ENCODE measurements around the gene LYPD6. TPM values are rescaled to one million over a fixed set of nuclear protein-coding genes. Genes with fewer than 3 reads are reported as not detected.
A peak's percentile ranks its signal among the peaks of the same experiment; 100 is the strongest.
"Not testable (repeated sequence)": the region's sequence is repeated elsewhere in the genome, so short reads cannot be mapped to it uniquely, and the experiment has no call there.

The LYPD6 gene
- total and polyA plus RNA-seq, 11 donors: 0.04 to 0.72 (median 0.12) TPM; not detected in 1

DNA sequence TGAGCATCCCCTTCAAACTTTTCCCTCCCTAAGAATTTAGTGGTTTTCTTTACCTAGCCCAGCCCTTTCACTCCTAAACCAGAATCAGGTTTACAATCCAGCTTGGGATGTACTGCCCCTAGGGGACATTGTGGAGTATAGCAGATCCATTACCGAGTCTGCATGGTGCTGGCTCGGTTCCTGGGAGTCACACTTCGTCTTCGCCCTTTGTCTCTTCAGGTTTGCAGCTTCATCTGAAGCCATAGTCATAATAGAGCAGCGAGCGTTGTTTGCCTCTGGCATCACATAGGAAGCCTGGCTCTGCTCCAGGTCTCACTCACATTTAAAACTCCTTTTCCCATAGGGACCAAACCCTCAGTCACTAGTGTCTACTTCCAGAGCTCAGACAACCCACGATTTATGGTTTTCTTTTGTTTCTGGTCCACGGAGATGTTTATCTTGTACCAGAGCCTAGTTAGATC is 16.8 kb upstream of the LYPD6 start:
- Histone ChIP-seq H3K27me3 (peaks cover 0 to 20% (median 0%) of the 10 kb centered on the region in 9 donors), H3K36me3 (no peaks in the 10 kb centered on the region), H3K9me3 (no peaks in the 10 kb centered on the region), H3K4me1 (no peaks in the 10 kb centered on the region), H3K27ac (no peak overlapping the region), H3K4me3 (no peak overlapping the region)
- DNase-seq (no peak), ATAC-seq (peak in 1 of 4 donors; percentile 58)
- TF ChIP-seq, protein P1, sequence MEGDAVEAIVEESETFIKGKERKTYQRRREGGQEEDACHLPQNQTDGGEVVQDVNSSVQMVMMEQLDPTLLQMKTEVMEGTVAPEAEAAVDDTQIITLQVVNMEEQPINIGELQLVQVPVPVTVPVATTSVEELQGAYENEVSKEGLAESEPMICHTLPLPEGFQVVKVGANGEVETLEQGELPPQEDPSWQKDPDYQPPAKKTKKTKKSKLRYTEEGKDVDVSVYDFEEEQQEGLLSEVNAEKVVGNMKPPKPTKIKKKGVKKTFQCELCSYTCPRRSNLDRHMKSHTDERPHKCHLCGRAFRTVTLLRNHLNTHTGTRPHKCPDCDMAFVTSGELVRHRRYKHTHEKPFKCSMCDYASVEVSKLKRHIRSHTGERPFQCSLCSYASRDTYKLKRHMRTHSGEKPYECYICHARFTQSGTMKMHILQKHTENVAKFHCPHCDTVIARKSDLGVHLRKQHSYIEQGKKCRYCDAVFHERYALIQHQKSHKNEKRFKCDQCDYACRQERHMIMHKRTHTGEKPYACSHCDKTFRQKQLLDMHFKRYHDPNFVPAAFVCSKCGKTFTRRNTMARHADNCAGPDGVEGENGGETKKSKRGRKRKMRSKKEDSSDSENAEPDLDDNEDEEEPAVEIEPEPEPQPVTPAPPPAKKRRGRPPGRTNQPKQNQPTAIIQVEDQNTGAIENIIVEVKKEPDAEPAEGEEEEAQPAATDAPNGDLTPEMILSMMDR (IDR thresholded peaks at IDR 0.05): peak; percentile 45 to 65 (median 54)
- TF ChIP-seq POLR2A (IDR thresholded peaks at IDR 0.05): no peak
- intact Hi-C loops (cut with DNase I): loop anchor here in 3 of 10 donors (5.0 to 10.0 kb wide), 2 partner anchors 289 to 296 kb away; no protein-coding TSS in a partner anchor
- WGBS, 4 donors: 8 to 14% (median 12%) methylated on average over 8 of the region's 8 CpGs

DNA sequence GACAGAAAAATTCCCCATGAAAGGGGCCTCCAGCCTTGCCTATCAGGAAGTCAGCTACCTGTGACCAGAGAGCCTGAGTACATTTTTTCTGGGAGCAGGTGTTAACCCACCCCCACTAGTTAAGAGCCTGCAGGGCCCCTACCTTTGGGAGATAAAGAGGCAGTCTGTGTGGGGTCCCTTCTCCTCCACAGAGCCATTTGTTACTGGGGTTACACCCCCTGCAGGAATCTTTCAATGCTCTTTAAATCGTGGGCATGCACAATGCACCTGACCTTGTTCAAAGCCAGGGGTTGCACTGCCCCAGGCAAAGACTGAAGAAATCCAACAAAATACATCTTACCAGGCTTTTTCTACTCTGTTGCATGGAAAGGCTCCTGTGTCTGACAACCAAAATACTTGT is 15.7 kb upstream of the LYPD6 start:
- DNase-seq: no peak
- WGBS, 4 donors: 31 to 50% (median 46%) methylated on average over 1 of the region's 1 CpG

DNA sequence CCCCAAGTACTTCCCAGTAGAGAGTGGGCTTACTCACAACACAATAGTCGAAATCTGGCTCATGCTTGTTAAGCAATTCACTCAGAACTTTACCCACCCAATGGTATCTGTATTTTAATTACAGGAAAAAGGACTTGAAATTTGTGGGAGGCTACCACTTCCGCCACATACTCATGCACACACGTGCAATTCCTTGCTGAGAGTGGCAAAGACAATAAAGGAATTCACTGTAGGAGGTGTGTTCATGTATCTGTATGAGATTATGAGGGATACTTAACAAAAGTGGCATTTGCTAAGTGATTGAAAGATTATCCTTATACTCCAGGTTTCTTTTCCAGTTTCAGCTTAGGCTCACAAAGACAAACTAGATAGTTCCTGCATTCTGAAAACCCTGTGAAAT is 14.9 kb upstream of the LYPD6 start:
- WGBS, 4 donors: 59 to 62% (median 60%) methylated on average over 3 of the region's 3 CpGs
- intact Hi-C loops (cut with DNase I): loop anchor here in 2 of 10 donors (10.0 kb wide), 1 partner anchor 291 kb away; no protein-coding TSS in a partner anchor

More for the DNA sequence above, 15.7 kb upstream of the LYPD6 start:
- H3K36me3 ChIP-seq: no peaks in the 10 kb centered on the region
- TF ChIP-seq, protein P1 (IDR thresholded peaks at IDR 0.05): no peak
- H3K27me3 ChIP-seq: peaks cover 0 to 20% (median 0%) of the 10 kb centered on the region in 9 donors
- no peaks in the 10 kb centered on the region for H3K4me1 ChIP-seq
- H3K9me3 ChIP-seq: no peaks in the 10 kb centered on the region
- ATAC-seq: no peak
- no peak overlapping the region for H3K27ac ChIP-seq
- intact Hi-C loops (cut with DNase I): loop anchor here in 3 of 10 donors (5.0 to 10.0 kb wide), 2 partner anchors 290 to 297 kb away; no protein-coding TSS in a partner anchor
- H3K4me3 ChIP-seq: no peak overlapping the region

DNA sequence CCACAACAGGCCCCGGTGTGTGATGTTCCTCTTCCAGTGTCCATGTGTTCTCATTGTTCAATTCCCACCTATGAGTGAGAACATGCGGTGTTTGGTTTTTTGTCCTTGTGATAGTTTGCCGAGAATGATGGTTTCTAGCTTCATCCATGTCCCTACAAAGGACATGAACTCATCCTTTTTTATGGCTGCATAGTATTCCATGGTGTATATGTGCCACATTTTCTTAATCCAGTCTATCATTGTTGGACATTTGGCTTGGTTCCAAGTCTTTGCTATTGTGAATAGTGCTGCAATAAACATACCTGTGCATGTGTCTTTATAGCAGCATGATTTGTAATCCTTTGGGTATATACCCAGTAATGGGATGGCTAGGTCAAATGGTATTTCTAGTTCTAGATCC is 11.8 kb upstream of the LYPD6 start:
- not testable (repeated sequence) for DNase-seq, ATAC-seq, H3K4me3 ChIP-seq, H3K9me3 ChIP-seq, H3K4me1 ChIP-seq, H3K27ac ChIP-seq, H3K36me3 ChIP-seq
- intact Hi-C loops (cut with DNase I): loop anchor here in 2 of 10 donors (10.0 kb wide), 1 partner anchor 294 kb away; no protein-coding TSS in a partner anchor
- WGBS, 4 donors: 94 to 100% (median 94%) methylated on average over 3 of the region's 3 CpGs
- peaks cover 0 to 20% (median 0%) of the 10 kb centered on the region in 9 donors for H3K27me3 ChIP-seq

More for the DNA sequence above, 14.9 kb upstream of the LYPD6 start:
- TF ChIP-seq, protein P1 (IDR thresholded peaks at IDR 0.05): no peak
- no peak for TF ChIP-seq POLR2A (IDR thresholded peaks at IDR 0.05)
- Histone ChIP-seq H3K27me3 (peaks cover 0 to 22% (median 0%) of the 10 kb centered on the region in 9 donors), H3K9me3 (no peaks in the 10 kb centered on the region), H3K27ac (no peak overlapping the region), H3K4me3 (no peak overlapping the region), H3K36me3 (no peaks in the 10 kb centered on the region), H3K4me1 (no peaks in the 10 kb centered on the region)
- ATAC-seq (no peak), DNase-seq (no peak)

DNA sequence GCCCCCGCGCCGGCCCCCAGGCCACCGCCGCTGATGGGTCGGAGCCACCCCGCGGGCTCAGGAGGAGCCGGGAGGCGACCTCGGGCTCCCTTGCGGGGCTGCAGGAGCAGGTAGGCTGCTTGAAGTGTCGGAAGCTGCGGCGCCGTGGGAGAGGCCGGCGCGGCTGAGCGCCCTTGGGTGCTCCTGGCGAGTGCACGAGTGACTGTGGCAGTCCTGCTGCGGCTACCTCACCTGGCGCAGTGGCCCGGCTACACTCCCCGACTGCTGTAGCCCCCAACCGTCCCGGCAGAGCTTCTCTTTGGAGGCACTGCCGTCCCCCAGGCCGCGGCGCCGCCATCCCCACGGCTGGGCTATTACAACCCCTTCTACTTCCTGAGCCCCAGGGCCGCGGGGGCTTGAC is 10.0 kb upstream of the LYPD6 start:
- WGBS, 4 donors: 51 to 71% (median 53%) methylated on average over 17 to 36 of the region's 36 CpGs
- DNase-seq: no peak
- H3K27ac ChIP-seq: no peak overlapping the region
- H3K4me1 ChIP-seq: no peaks in the 10 kb centered on the region
- no peak overlapping the region for H3K4me3 ChIP-seq
- no peak for ATAC-seq
- TF ChIP-seq, protein P1 (IDR thresholded peaks at IDR 0.05): no peak
- no peak for TF ChIP-seq POLR2A (IDR thresholded peaks at IDR 0.05)
- H3K9me3 ChIP-seq: peaks cover 0 to 3% (median 0%) of the 10 kb centered on the region in 12 donors
- intact Hi-C loops (cut with DNase I): no loop called here
- H3K27me3 ChIP-seq: peaks cover 0 to 23% (median 0%) of the 10 kb centered on the region in 9 donors
- H3K36me3 ChIP-seq: no peaks in the 10 kb centered on the region
